HG03196 (cell line): ENCODE measurements around the gene SYTL2.

Source experiments
- ATAC-seq: cut with Tn5 transposase; IDR thresholded peaks from one replicate; pipeline ENCODE4 v1.9.1; 2021; ENCODE audit not compliant: unreplicated experiment

Gene SYTL2

DNA sequence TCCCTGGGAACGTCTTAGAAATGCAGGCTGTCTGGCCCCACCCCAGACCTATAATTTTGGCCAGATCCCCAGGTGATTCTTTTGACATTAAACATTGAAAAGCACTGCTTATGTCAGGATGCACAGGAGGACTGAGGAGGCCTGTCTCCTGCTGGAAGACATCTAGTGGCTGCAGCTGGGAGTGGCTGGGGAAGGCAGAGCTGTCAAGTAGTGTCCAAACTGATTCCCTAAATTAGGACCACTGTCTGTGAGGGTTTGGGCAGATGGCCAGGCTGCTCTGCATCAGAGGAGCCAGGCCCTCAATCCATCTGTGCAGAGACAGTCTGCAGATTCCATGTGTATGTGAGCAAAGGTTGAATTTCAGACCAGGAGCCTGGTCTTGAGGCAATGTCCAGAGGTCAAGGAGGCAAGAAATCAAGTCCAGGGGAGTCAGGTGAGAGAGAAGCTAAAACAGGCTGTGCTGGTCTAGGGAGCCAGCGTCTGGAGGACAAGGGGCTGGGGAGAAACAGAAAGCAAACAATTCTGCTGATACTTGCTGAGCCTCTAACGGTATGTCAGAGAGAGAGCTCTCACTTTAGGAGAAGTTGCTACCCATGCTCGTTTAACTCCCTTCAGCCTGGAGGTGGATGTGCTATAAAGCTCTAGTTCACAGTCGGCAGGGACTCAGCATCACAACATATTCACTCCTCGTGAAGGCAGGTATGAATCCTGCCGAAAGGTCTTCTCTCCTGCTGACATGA, 15.3 kb upstream of the SYTL2 start:
- ATAC-seq = no peak

DNA sequence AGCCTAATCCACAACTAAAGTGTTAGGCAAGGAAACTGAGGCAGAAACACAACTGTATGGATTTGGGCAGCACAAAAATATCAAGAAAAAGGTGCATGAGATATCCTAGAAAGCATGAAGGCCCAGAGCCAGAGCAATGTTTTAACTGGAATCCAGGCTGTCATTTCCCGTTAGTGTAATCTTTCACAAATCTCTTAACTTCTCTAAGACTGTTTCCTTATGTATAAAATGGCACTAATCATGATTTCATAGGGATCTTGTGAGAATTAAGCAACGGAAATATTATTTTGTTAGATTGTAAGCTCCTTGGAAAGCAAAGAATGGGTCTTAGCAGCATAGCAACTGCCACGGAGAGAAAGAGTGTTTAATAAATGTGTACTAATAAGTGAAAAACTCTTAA, 14.7 kb upstream of the SYTL2 start:
- no peak for ATAC-seq

GRCh38 chr11:85823816-85824215, 12.9 kb upstream of the SYTL2 start:
- no peak for ATAC-seq

GRCh38 chr11:85822814-85823213, 11.9 kb upstream of the SYTL2 start:
- no peak for ATAC-seq

- ATAC-seq = no peak
Observed at GRCh38 chr11:85821636-85822035, 10.7 kb upstream of the SYTL2 start.

DNA sequence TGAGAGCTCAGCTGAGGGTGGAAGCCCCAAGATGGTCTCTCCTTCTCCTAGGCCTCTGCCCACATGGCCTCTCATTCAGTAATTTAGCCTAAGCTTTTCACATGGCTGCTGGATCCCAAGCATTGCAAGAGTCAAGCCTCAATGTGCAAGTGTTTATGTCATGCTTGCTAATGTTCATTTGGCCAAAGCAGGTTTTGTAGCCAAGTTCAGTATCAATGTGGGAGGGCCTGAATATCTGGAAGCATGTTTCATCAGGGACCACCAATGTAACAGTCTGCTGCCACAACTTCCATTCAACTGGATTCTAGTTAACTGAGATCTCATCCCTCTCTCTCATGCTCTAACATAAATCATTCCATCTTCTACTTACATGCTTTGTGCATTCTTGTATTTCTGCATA, 8.5 kb upstream of the SYTL2 start:
- no peak for ATAC-seq

DNA sequence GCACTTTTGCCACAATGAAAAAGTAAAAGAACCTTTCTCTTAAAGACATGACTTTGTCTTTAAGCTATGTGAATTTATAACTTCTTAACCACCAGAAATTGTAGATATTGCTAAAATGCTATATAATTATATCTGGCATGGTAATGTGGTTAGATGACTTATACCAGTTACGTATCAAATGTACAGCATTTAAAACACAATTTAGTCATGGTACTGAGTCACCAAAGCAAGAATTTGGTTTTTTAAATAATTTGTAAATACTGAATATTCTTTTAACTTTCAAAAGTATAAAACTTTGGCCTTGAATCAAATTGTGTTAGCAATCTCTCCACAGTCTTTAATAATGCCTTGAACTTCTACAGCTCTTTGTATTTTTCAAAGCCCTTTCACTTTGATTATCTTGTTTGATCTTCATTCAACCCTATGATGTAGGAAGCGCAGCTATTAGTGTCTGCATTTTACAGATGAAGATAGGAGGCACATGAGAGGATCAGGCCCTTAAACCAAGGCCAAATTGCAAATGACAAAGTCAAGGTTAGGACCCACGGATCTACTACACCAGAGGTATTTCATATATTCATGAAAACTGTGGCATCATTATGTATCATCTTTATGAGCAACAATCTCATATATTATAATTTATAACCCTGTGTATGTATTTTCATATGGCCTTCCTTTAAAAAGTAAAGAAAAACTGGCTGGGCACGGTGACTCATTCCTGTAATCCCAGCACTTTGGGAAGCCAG, 4.4 kb upstream of the SYTL2 start:
- ATAC-seq = no peak

DNA sequence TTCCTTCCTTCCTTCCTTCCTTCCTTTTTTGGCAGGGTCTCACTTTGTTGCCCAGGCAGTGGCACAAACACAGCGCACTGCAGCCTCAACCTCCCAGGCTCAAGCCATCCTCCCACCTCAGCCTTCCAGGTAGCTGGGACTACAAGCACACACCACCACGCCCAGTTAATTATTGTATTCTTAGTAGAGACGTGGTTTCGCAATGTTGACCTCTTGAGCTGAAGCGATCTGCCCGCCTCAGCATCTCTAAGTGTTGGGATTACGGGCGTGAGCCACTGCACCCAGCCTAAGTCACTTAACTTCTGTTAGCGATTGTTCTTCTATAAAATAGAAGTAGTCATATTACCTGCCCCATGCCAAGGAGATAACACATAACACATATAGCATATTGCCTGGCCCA, 2.8 kb upstream of the SYTL2 start:
- ATAC-seq = no peak

GRCh38 chr11:85811624-85812023, 683 bp upstream of the SYTL2 start:
- ATAC-seq = no peak

- ATAC-seq = no peak
Observed at GRCh38 chr11:85810521-85810870, 445 bp downstream of the SYTL2 start.

DNA sequence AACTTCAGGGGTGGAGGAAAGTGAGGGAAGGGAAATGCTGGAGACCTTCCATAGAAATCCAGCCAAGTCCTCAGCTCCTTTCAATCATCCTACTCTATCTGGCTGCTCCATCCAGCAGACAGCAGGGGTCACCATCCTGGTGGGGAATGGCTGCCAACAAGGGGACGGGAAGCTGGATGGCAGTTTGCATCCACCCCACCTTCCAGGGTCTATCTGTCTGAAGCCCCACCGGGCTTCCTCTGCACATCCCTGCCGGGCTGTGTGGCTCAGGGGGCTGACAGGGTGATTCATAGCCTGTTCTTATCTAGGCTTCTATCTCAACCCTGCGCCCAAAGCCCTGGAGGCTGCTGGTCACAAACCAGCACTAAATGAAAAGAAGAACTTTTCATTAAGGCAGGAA, 1.1 kb downstream of the SYTL2 start:
- ATAC-seq = no peak

DNA sequence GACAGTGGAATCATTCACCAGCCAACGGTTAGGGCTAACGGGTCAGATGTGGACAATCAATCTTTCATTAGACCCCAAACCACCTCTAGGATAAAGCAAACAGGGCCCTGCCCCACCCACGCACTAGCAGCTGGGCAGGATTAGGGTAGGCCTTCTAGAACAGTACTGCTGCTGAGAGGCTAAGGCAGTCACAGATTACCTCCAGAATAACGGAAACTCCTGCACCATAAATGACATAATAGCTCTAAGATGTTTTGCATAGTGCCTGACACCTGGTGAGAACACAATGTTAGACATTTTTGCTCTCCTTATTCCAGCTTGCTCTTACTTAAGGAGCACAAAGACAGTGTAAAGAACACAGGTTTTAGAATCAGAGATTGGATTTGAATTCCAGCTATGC, 1.8 kb downstream of the SYTL2 start:
- no peak for ATAC-seq

- ATAC-seq = no peak
Observed at GRCh38 chr11:85806876-85807275, 4.1 kb downstream of the SYTL2 start.

DNA sequence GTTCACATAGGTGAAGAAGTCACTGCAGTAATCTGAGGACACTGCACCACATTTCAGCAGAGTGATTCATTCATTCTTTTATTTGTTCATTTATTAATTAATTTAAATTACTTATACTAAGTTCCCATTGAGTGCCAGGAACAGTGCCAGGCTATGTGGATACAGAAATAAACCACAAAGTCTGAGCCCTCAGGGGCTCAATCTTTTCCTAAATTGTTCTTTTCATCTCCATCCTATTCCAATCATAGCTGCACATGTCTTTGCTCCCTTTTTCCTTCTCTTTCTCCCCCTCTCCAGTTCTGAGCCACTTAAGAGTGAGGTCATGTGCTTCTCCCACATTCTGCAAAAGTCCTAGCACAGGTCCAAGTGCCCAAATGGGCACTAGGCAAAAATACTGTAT, 4.9 kb downstream of the SYTL2 start:
- no peak for ATAC-seq

DNA sequence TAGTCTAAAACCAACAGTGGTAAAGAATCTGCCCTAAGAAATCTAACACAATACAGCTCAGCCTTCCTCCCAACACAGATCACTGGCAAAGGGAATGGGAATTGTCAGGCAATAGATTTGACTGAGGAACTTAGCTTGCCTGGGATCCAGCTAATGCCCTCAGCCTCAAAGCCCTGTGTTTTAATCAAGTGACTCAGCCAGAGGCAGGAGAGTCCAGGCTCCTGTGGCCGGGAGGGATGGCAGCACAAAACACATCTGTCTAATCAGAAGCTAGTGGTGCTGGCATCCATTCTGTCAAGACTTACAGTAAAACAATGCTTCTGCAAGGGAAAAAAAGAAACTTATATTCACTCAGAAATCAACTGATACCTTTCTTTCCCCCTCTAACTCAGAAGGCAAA, 5.6 kb downstream of the SYTL2 start:
- ATAC-seq = no peak

DNA sequence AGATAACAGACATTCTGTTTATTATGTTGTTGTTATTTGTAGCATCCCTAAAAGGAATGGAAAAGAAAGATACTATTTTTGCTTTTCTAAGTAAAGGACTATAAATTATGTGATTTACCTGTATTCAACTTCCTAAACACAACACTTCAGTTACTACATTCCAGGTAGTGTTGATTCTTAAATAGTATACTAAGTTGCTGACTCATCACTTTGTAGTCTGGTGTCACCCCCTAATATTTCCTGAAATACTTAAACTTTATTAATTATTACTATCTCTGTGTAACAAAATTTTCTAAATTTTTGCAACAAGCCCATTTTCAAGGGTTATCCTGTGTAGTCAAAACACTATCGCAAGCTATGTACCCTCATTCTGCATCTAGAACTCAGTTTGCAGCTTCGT, 7.0 kb downstream of the SYTL2 start:
- no peak for ATAC-seq

DNA sequence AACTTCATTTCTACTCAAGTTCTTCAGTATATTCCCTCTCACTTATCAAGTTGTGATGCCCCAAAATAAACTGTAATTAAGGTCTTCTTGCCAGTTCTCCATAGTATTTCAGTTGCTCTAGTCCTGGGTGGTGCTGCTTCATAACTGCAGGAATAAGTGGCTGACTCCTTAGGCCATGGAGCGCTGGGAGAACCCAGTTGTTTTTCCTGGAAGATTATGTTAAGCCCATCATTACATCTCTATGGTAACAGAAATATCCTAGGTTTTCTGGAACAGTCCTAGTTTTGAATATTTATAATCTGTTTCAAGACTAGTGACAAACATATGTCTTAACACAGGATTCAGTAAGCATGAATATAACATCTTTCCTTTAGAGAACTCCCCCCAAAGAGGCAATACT, 7.6 kb downstream of the SYTL2 start:
- no peak for ATAC-seq

DNA sequence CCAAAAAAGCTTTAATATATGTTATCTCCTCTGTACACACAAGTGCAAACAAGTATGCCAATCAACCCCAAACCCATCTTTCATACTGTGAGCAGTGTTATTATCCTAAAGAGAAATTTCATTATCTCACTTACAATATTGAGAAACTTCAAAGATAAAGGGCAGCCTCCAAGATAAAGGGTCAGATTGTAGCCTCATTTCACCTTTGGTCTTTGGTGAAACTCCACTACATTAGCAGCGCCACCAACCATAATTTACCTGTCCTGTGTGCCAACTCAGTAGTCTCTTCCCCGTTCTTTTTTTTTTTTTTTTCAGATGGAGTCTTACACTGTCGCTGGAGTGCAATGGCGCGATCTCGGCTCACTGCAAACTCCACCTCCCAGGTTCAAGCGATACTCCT, 9.4 kb downstream of the SYTL2 start:
- ATAC-seq = no peak

GRCh38 chr11:85800595-85801342, 10.2 kb downstream of the SYTL2 start:
- no peak for ATAC-seq

DNA sequence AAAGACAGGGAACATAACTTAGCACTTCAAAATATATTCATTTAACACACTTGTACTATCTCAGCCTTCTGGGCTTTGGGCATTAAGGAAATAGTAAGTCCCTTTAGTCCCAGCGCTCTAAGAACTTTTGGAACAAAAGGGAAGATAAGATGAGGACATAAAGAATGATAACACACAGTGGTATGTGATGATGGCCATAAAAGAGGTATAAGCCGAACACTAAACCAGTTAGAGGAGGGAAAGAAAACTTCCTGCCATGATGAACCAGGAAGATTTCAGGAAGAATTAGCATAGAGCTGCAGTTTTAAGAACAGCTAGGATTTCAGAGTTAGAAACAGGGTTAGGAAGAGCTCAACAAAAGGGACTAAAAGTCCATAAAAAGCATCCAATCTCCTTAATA, 11.8 kb downstream of the SYTL2 start:
- ATAC-seq = no peak

DNA sequence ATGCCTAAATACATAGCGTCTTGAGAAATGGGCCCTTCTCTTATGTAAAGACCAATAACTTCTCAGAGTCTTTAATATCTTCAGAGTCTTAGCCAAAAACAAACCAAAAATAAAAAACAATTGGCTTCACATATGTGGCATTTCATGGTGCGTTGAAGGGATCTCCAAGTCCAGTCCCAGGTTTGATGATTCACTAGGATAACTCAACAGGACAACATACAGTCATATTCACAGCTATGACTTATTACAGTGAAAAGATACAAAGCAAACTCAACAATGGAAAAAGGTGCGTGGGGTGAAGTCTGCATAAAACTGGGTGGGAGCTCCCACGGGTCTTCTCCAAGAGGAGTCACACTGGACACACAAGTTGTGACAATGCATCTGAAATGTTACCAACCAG, 12.6 kb downstream of the SYTL2 start:
- no peak for ATAC-seq
